Ishikawa (cell line): ENCODE measurements around the gene GLCCI1.

ENCODE experiments used
- CREB1 ChIP-seq: IDR thresholded peaks from 2 replicates; pipeline ENCODE4 v1.6.1; 2012; ENCODE audit warnings: low read depth
- EP300 ChIP-seq: IDR thresholded peaks from 2 replicates; pipeline ENCODE4 v1.6.1; 2012; ENCODE audit warnings: borderline replicate concordance
- FOXM1 ChIP-seq: IDR thresholded peaks from 2 replicates; pipeline ENCODE4 v1.6.1; 2012; ENCODE audit warnings: low read depth, borderline replicate concordance
- NFIC ChIP-seq: IDR thresholded peaks from 2 replicates; pipeline ENCODE4 v1.6.1; 2012
- RAD21 ChIP-seq: IDR thresholded peaks from 2 replicates; pipeline ENCODE4 v1.6.1; 2012; ENCODE audit warnings: low read depth
- ZBTB7A ChIP-seq: IDR thresholded peaks from 2 replicates; pipeline ENCODE4 v1.6.1; 2012; ENCODE audit warnings: low read depth
- TF ChIP-seq, protein P1 (sequence below): IDR thresholded peaks from 2 replicates; pipeline ENCODE4 v1.6.1; 2012; ENCODE audit warnings: low read depth, mild to moderate bottlenecking

DNA sequence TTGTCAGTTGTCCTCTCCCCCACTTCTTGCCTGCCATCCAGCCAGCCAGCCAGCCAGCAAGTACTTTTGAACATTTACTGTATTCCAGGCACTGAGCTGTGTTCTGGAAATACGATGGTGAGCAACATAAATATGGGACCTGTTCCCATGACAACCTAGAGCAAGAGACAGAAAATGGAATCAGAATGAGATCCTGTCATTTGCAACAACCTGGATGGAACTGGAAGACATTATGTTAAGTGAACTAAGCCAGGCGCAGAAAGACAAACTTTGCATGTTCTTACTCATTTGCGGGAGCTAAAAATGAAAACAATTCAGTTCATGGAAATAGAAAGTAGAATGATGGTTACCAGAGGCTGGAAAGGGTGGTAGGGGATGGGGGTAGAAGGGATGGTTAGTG, 152.6 kb downstream of the GLCCI1 start:
- TF ChIP-seq EP300: no peak
- no peak for TF ChIP-seq ZBTB7A
- no peak for TF ChIP-seq FOXM1
- no peak for TF ChIP-seq NFIC
- TF ChIP-seq, protein P1, sequence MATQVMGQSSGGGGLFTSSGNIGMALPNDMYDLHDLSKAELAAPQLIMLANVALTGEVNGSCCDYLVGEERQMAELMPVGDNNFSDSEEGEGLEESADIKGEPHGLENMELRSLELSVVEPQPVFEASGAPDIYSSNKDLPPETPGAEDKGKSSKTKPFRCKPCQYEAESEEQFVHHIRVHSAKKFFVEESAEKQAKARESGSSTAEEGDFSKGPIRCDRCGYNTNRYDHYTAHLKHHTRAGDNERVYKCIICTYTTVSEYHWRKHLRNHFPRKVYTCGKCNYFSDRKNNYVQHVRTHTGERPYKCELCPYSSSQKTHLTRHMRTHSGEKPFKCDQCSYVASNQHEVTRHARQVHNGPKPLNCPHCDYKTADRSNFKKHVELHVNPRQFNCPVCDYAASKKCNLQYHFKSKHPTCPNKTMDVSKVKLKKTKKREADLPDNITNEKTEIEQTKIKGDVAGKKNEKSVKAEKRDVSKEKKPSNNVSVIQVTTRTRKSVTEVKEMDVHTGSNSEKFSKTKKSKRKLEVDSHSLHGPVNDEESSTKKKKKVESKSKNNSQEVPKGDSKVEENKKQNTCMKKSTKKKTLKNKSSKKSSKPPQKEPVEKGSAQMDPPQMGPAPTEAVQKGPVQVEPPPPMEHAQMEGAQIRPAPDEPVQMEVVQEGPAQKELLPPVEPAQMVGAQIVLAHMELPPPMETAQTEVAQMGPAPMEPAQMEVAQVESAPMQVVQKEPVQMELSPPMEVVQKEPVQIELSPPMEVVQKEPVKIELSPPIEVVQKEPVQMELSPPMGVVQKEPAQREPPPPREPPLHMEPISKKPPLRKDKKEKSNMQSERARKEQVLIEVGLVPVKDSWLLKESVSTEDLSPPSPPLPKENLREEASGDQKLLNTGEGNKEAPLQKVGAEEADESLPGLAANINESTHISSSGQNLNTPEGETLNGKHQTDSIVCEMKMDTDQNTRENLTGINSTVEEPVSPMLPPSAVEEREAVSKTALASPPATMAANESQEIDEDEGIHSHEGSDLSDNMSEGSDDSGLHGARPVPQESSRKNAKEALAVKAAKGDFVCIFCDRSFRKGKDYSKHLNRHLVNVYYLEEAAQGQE: no peak
- TF ChIP-seq RAD21: no peak
- TF ChIP-seq CREB1: no peak
